WTC11 (cell line): Measurements from ENCODE around the gene AGBL4. TPM values are rescaled to one million over a fixed set of nuclear protein-coding genes. Genes with fewer than 3 reads are reported as not detected.

Source experiments
- ATAC-seq: fragments of 200-7000 bp; cut with Tn5 transposase; 2 replicates; pipeline ENCODE4 v1.10.0; 2021; ENCODE audit warnings: mild to moderate bottlenecking, moderate library complexity
- CTCF ChIA-PET: fragments of 300-600 bp; sonication (Branson Sonifier 250); formaldehyde crosslinking; loops from one replicate; lab custom pipeline; 2021; ENCODE audit warnings: antibody characterized with exemption; lab: Charles Lee
- POLR2A ChIA-PET: fragments of 350-600 bp; sonication (Branson Sonifier 250); formaldehyde crosslinking; loops from one replicate; lab custom pipeline; 2021; ENCODE audit warnings: antibody characterized with exemption; lab: Charles Lee
- DNase-seq: peaks from one replicate; pipeline ENCODE4 v3.0.0; 2021; ENCODE audit warnings: low spot score
- H3K27ac Mint-ChIP-seq: 2 replicates; pipeline ENCODE4 v1.8.0; 2021; ENCODE audit warnings: mixed read lengths
- H3K27me3 Mint-ChIP-seq: 2 replicates; pipeline ENCODE4 v1.8.0; 2021; ENCODE audit warnings: low read depth, mild to moderate bottlenecking, moderate library complexity, mixed read lengths
- H3K36me3 Mint-ChIP-seq: 2 replicates; pipeline ENCODE4 v1.8.0; 2021; ENCODE audit warnings: mixed read lengths
- H3K4me1 Mint-ChIP-seq: 2 replicates; pipeline ENCODE4 v1.8.0; 2022; ENCODE audit warnings: mixed read lengths
- H3K4me3 Mint-ChIP-seq: 2 replicates; pipeline ENCODE4 v1.8.0; 2021; ENCODE audit warnings: mild to moderate bottlenecking, moderate library complexity, mixed read lengths
- H3K9me3 Mint-ChIP-seq: 2 replicates; pipeline ENCODE4 v1.8.0; 2021; ENCODE audit warnings: mixed read lengths
- ARID4B ChIP-seq: sonication (generic); formaldehyde crosslinking; IDR thresholded peaks from 2 replicates; pipeline ENCODE4 v1.8.0; 2023; ENCODE audit warnings: missing genetic modification reagents, mild to moderate bottlenecking, borderline replicate concordance
- CREB1 ChIP-seq: sonication (generic); formaldehyde crosslinking; IDR thresholded peaks from 2 replicates; pipeline ENCODE4 v1.8.0; 2023; ENCODE audit warnings: mild to moderate bottlenecking, missing genetic modification reagents
- GRHL2 ChIP-seq: fragments of 250-450 bp; sonication (Bioruptor Pico); IDR thresholded peaks from 2 replicates; pipeline ENCODE4 v1.8.0; 2022; ENCODE audit warnings: mild to moderate bottlenecking, moderate library complexity; ENCODE audit not compliant: insufficient replicate concordance, severe bottlenecking
- IRF2 ChIP-seq: sonication (generic); formaldehyde crosslinking; IDR thresholded peaks from 2 replicates; pipeline ENCODE4 v1.8.0; 2022; ENCODE audit warnings: low read depth, missing genetic modification reagents, borderline replicate concordance
- MLX ChIP-seq: sonication (generic); formaldehyde crosslinking; IDR thresholded peaks from 2 replicates; pipeline ENCODE4 v1.8.1; 2023; ENCODE audit warnings: mild to moderate bottlenecking, missing genetic modification reagents, moderate library complexity
- MXD4 ChIP-seq: fragments of 250-450 bp; sonication (Bioruptor Pico); IDR thresholded peaks from 2 replicates; pipeline ENCODE4 v1.8.0; 2021; ENCODE audit warnings: mild to moderate bottlenecking, moderate library complexity, borderline replicate concordance
- OVOL2 ChIP-seq: fragments of 250-450 bp; sonication (Bioruptor Pico); IDR thresholded peaks from 2 replicates; pipeline ENCODE4 v1.9.0; 2021; ENCODE audit warnings: mild to moderate bottlenecking, borderline replicate concordance
- PRRX2 ChIP-seq: fragments of 250-450 bp; sonication (Bioruptor Pico); IDR thresholded peaks from 2 replicates; pipeline ENCODE4 v1.8.0; 2021; ENCODE audit warnings: mild to moderate bottlenecking
- ZNF138 ChIP-seq: sonication (generic); formaldehyde crosslinking; conservative IDR thresholded peaks from 2 replicates; pipeline ENCODE4 v1.8.1; 2022; ENCODE audit warnings: mild to moderate bottlenecking, moderate library complexity, missing genetic modification reagents
- ZNF219 ChIP-seq: sonication (generic); formaldehyde crosslinking; IDR thresholded peaks from 2 replicates; pipeline ENCODE4 v1.8.0; 2023; ENCODE audit warnings: missing genetic modification reagents, mild to moderate bottlenecking, borderline replicate concordance
- ZNF416 ChIP-seq: fragments of 250-450 bp; sonication (Bioruptor Pico); IDR thresholded peaks from 2 replicates; pipeline ENCODE4 v1.9.0; 2021; ENCODE audit warnings: mild to moderate bottlenecking, inconsistent platforms
- ZNF671 ChIP-seq: fragments of 250-450 bp; sonication (Bioruptor Pico); IDR thresholded peaks from 2 replicates; pipeline ENCODE4 v1.8.0; 2021; ENCODE audit warnings: mild to moderate bottlenecking
- total RNA-seq: library from RNA; stranded (reverse); gene quantifications from 3 replicates; pipeline ENCODE4 v1.2.3, GENCODE V29; 2021
- TF ChIP-seq, protein P1 (sequence below): fragments of 250-450 bp; sonication (Bioruptor Pico); conservative IDR thresholded peaks from 2 replicates; pipeline ENCODE4 v1.9.0; 2021; ENCODE audit warnings: mild to moderate bottlenecking
- TF ChIP-seq, protein P2 (sequence below): sonication (generic); formaldehyde crosslinking; IDR thresholded peaks from 2 replicates; pipeline ENCODE4 v1.8.1; 2023; ENCODE audit warnings: mild to moderate bottlenecking, missing genetic modification reagents, borderline replicate concordance
- TF ChIP-seq, protein P3 (sequence below): fragments of 250-450 bp; sonication (Bioruptor Pico); IDR thresholded peaks from 2 replicates; pipeline ENCODE4 v1.9.0; 2021; ENCODE audit warnings: mild to moderate bottlenecking, borderline replicate concordance

AGBL4 gene
- total RNA-seq, 1 experiment from 2014 or later = 0.87 TPM

GRCh38 chr1:48570568-48570967 lies 1453.2 kb downstream of the AGBL4 start:
- DNase-seq (no peak), ATAC-seq (no peak)
- Mint-ChIP-seq H3K36me3 (no peaks in the 10 kb centered on the region), H3K4me3 (no peak overlapping the region), H3K9me3 (no peaks in the 10 kb centered on the region), H3K4me1 (0 out of 2 replicates have a peak, but pooled peaks cover 3% of the 10 kb centered on the region), H3K27ac (no peak overlapping the region), H3K27me3 (no peaks in the 10 kb centered on the region; the same call in none of the 2 replicates)
- POLR2A ChIA-PET = no interaction called here
- TF ChIP-seq ARID4B (CRISPR knock-in tag) (no peak), ZNF138 (no peak), ZNF671 (no peak), MLX (CRISPR knock-in tag) (no peak), ZNF416 (CRISPR knock-in tag) (no peak), CREB1 (CRISPR knock-in tag) (no peak), GRHL2 (no peak), OVOL2 (no peak), ZNF219 (no peak), PRRX2 (CRISPR knock-in tag) (no peak), MXD4 (CRISPR knock-in tag) (no peak), IRF2 (no peak)
- TF ChIP-seq, protein P1, sequence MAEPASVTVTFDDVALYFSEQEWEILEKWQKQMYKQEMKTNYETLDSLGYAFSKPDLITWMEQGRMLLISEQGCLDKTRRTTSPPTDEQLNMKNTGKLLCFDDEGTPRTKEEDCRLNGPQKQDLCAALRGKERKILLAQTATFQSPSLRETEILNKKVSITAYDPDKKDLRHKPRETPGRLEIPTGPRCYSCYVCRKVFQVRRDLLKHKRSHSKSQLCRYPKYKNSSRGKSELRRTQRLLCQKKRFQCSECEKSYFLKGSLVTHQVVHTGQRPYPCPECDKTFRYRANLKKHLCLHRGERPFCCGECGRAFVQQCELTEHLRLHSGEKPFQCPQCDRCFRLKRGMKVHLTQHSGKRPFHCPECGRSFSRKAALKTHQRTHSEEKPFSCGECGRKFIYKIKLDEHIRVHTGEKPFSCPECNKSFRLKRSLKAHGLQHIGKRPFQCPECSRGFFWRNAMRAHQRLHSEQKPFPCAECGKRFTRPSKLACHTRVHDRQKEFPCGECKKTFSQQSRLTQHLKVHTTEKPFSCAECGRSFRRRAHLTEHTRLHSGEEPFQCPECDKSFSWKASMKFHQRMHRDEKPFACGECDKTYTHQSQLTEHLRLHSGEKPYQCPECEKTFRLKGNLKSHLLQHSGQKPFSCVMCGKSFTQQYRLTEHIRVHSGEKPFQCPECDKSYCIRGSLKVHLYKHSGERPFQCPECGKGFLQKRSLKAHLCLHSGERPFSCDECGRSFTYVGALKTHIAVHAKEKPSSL (CRISPR knock-in tag) = no peak
- TF ChIP-seq, protein P2, sequence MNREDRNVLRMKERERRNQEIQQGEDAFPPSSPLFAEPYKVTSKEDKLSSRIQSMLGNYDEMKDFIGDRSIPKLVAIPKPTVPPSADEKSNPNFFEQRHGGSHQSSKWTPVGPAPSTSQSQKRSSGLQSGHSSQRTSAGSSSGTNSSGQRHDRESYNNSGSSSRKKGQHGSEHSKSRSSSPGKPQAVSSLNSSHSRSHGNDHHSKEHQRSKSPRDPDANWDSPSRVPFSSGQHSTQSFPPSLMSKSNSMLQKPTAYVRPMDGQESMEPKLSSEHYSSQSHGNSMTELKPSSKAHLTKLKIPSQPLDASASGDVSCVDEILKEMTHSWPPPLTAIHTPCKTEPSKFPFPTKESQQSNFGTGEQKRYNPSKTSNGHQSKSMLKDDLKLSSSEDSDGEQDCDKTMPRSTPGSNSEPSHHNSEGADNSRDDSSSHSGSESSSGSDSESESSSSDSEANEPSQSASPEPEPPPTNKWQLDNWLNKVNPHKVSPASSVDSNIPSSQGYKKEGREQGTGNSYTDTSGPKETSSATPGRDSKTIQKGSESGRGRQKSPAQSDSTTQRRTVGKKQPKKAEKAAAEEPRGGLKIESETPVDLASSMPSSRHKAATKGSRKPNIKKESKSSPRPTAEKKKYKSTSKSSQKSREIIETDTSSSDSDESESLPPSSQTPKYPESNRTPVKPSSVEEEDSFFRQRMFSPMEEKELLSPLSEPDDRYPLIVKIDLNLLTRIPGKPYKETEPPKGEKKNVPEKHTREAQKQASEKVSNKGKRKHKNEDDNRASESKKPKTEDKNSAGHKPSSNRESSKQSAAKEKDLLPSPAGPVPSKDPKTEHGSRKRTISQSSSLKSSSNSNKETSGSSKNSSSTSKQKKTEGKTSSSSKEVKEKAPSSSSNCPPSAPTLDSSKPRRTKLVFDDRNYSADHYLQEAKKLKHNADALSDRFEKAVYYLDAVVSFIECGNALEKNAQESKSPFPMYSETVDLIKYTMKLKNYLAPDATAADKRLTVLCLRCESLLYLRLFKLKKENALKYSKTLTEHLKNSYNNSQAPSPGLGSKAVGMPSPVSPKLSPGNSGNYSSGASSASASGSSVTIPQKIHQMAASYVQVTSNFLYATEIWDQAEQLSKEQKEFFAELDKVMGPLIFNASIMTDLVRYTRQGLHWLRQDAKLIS (CRISPR knock-in tag) = no peak
- TF ChIP-seq, protein P3, sequence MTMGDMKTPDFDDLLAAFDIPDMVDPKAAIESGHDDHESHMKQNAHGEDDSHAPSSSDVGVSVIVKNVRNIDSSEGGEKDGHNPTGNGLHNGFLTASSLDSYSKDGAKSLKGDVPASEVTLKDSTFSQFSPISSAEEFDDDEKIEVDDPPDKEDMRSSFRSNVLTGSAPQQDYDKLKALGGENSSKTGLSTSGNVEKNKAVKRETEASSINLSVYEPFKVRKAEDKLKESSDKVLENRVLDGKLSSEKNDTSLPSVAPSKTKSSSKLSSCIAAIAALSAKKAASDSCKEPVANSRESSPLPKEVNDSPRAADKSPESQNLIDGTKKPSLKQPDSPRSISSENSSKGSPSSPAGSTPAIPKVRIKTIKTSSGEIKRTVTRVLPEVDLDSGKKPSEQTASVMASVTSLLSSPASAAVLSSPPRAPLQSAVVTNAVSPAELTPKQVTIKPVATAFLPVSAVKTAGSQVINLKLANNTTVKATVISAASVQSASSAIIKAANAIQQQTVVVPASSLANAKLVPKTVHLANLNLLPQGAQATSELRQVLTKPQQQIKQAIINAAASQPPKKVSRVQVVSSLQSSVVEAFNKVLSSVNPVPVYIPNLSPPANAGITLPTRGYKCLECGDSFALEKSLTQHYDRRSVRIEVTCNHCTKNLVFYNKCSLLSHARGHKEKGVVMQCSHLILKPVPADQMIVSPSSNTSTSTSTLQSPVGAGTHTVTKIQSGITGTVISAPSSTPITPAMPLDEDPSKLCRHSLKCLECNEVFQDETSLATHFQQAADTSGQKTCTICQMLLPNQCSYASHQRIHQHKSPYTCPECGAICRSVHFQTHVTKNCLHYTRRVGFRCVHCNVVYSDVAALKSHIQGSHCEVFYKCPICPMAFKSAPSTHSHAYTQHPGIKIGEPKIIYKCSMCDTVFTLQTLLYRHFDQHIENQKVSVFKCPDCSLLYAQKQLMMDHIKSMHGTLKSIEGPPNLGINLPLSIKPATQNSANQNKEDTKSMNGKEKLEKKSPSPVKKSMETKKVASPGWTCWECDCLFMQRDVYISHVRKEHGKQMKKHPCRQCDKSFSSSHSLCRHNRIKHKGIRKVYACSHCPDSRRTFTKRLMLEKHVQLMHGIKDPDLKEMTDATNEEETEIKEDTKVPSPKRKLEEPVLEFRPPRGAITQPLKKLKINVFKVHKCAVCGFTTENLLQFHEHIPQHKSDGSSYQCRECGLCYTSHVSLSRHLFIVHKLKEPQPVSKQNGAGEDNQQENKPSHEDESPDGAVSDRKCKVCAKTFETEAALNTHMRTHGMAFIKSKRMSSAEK = no peak
- CTCF ChIA-PET = interaction anchor here (1.9 to 2.9 kb wide), 3 partner anchors 102 to 247 kb away, joined by 6 to 51 read pairs (median 14); no protein-coding TSS in a partner anchor
